GM12873 (cell line): Measurements from ENCODE around the gene OR2F1.

ENCODE experiments used
- CTCF ChIP-seq: IDR thresholded peaks from 2 replicates; pipeline ENCODE4 v1.5.1; 2012; ENCODE audit warnings: low read depth, mild to moderate bottlenecking, moderate library complexity, low read length, control low read depth; ENCODE audit not compliant: insufficient read depth; ENCODE audit errors: missing control alignments

Gene OR2F1

GRCh38 chr7:143992670-143993069, 38.0 kb downstream of the OR2F1 start:
- no peak for TF ChIP-seq CTCF

DNA sequence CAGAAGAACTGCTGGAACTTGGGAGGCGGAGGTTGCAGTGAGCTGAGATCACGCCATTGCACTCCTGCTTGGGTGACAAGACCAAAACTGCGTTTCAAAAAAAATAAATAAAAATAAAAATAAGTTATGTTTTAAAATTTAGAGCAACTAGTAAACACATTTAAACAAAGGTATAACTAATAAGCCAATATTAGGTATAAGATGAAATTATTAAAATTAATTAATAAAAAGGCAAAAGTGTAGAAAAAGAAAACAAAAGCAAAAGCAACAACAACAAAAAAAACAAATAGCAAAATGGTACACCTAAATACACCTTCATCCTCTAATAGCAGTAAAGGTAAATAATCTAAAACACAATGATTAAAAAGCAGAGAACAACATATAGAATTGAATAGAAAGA, 39.3 kb downstream of the OR2F1 start:
- no peak for TF ChIP-seq CTCF

GRCh38 chr7:144000020-144000419, 45.4 kb downstream of the OR2F1 start, which contains the start of gene OR6B1:
OR6B1 (plus strand) TSS chr7:144000320; CDS start chr7:144003997, 3,677 bp downstream.
- TF ChIP-seq CTCF = no peak

DNA sequence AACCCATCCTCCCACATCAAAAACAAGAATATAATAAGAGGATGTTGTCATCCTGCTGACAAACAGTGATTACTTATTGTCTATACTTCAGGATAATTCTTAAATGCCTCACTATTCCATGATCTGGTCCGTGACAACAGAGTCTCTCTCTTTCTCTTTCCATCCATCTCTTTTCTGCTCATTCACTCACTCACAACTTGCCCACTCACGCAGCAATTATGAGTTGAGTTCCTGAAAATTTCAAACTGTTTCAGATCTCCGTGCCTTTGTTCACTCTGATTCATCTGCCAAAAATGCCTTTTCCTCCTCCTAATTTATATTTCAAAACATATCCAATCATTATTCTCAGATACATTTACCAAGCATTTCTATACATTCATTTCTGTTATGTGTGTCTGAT, 46.9 kb downstream of the OR2F1 start:
- no peak for TF ChIP-seq CTCF

- TF ChIP-seq CTCF = no peak
Observed at GRCh38 chr7:144004703-144005102, 50.1 kb downstream of the OR2F1 start.

DNA sequence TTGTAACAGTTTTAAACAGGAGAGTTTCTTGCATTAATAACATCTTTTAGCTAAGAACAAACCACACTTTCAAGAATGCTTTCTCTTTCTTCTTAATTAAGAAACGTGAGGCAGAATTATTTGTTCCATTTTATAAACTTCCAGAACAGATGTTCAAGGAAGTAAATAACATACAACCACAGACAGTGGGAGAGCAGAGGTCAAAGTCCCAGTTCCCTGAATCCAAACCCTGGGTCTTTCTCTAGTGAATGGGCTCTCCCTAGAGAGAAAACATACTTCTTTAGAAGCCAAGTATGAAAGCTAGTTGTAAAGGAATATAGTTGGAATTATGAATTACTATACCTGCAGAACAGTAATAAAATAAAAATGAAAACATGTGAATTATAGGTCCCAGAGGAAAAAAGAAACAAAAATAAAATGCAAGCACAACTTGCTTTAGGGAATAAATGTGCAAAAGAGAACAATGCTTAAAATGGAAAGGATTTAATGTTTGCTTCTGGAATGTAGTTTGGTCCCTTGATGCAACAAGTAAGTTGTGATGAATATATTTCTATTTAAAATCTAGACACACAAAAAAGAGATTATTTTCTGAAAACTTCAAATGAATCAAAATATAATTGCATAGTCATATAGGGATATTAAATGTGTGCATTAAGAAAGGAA, 51.5 kb downstream of the OR2F1 start:
- TF ChIP-seq CTCF = no peak

GRCh38 chr7:144006692-144007042, 52.0 kb downstream of the OR2F1 start:
- TF ChIP-seq CTCF = no peak
